Activated CD8-positive, alpha-beta T cell treated with anti-CD3 and anti-CD28 coated beads for 36 hours (primary cell): Measurements from ENCODE around the gene TFAP2E. TPM values are rescaled to one million over a fixed set of nuclear protein-coding genes. Genes with fewer than 3 reads are reported as not detected.

Experiments used
- ATAC-seq: fragments of 200-7000 bp; cut with Tn5 transposase; one replicate; pipeline ENCODE4 v1.10.0; 2021; ENCODE audit warnings: mild to moderate bottlenecking, moderate library complexity
- CTCF ChIA-PET: fragments of 350-600 bp; sonication (Branson Sonifier 250); formaldehyde crosslinking; loops from one replicate; lab custom pipeline; 2021; ENCODE audit warnings: antibody characterized with exemption; lab: Charles Lee
- POLR2A ChIA-PET: fragments of 350-600 bp; sonication (Branson Sonifier 250); formaldehyde crosslinking; loops from one replicate; lab custom pipeline; 2021; ENCODE audit warnings: antibody characterized with exemption; lab: Charles Lee
- DNase-seq: peaks from one replicate; pipeline ENCODE4 v3.0.0-alpha.2; 2020
- H3K27ac Mint-ChIP-seq: one replicate; pipeline ENCODE4 v1.8.0; 2021; ENCODE audit warnings: mild to moderate bottlenecking, mixed read lengths
- H3K27me3 Mint-ChIP-seq: one replicate; pipeline ENCODE4 v1.8.0; 2021; ENCODE audit warnings: mixed read lengths
- H3K36me3 Mint-ChIP-seq: one replicate; pipeline ENCODE4 v1.8.0; 2021; ENCODE audit warnings: low read depth, mixed read lengths
- H3K4me1 Mint-ChIP-seq: one replicate; pipeline ENCODE4 v1.8.0; 2021; ENCODE audit warnings: low read depth, mixed read lengths
- H3K4me3 Mint-ChIP-seq: one replicate; pipeline ENCODE4 v1.8.0; 2021; ENCODE audit warnings: mild to moderate bottlenecking, moderate library complexity, mixed read lengths
- H3K9me3 Mint-ChIP-seq: one replicate; pipeline ENCODE4 v1.8.0; 2021; ENCODE audit warnings: mixed read lengths
- intact Hi-C: fragments of 100-400 bp; cut with micrococcal nuclease; formaldehyde crosslinking; loops from one replicate; pipeline ENCODE4 v1.10.0; 2022
- total RNA-seq, 2 experiments: library from RNA; stranded (reverse); gene quantifications; one replicate each; pipeline ENCODE4 v1.2.3, GENCODE V29; 2021
- TF ChIP-seq, protein P1 (sequence below): fragments of 200-600 bp; IDR thresholded peaks from one replicate; pipeline ENCODE4 v1.8.0; 2022; ENCODE audit warnings: antibody characterized with exemption, mild to moderate bottlenecking

The TFAP2E gene
- total RNA-seq, 2 experiments from 2014 or later: 0.56 to 0.58 TPM

DNA sequence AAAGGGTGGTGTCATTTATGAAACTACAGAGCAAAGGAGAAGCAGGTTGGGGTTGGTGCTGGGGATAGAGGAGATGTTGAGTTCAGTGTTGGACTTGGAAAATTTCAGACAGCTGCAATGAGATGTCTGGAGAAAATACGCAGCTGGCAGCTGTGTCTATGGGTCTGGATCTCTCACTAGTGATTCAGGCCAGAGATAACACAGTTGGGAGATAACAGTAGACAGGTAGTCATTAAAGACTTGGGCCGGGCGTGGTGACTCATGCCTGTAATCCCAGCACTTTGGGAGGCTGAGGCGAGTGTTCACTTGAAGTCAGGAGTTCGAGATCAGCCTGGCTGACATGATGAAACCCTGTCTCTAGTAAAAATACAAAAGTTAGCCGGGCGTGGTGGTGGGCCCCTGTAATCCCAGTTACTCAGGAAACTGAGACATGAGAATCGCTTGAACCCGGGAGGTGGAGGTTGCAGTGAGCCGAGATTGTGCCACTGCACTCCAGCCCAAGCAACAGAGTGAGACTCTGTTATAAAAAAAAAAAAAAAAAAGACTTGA is 2.5 kb upstream of the TFAP2E start:
- intact Hi-C loops: loop anchor here (5.0 kb wide), 1 partner anchor 147 kb away; the partner anchor contains the start of gene C1orf216
- no peak overlapping the region for H3K27ac Mint-ChIP-seq
- H3K9me3 Mint-ChIP-seq: no peaks in the 10 kb centered on the region
- ChIA-PET POLR2A (interaction anchor here (1.1 kb wide), 1 partner anchor 11 kb away, joined by 3 read pairs; no protein-coding TSS in a partner anchor), CTCF (interaction anchor here (1.1 to 2.3 kb wide), 3 partner anchors 157 to 198 kb away, joined by 3 to 13 read pairs (median 3); partner anchors contain the start of gene CLSPN)
- peaks cover 6% of the 10 kb centered on the region for H3K36me3 Mint-ChIP-seq
- DNase-seq: no peak
- no peaks in the 10 kb centered on the region for H3K4me1 Mint-ChIP-seq
- no peak for ATAC-seq
- peaks cover 8% of the 10 kb centered on the region for H3K27me3 Mint-ChIP-seq
- TF ChIP-seq, protein P1, sequence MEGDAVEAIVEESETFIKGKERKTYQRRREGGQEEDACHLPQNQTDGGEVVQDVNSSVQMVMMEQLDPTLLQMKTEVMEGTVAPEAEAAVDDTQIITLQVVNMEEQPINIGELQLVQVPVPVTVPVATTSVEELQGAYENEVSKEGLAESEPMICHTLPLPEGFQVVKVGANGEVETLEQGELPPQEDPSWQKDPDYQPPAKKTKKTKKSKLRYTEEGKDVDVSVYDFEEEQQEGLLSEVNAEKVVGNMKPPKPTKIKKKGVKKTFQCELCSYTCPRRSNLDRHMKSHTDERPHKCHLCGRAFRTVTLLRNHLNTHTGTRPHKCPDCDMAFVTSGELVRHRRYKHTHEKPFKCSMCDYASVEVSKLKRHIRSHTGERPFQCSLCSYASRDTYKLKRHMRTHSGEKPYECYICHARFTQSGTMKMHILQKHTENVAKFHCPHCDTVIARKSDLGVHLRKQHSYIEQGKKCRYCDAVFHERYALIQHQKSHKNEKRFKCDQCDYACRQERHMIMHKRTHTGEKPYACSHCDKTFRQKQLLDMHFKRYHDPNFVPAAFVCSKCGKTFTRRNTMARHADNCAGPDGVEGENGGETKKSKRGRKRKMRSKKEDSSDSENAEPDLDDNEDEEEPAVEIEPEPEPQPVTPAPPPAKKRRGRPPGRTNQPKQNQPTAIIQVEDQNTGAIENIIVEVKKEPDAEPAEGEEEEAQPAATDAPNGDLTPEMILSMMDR: no peak
- no peak overlapping the region for H3K4me3 Mint-ChIP-seq

DNA sequence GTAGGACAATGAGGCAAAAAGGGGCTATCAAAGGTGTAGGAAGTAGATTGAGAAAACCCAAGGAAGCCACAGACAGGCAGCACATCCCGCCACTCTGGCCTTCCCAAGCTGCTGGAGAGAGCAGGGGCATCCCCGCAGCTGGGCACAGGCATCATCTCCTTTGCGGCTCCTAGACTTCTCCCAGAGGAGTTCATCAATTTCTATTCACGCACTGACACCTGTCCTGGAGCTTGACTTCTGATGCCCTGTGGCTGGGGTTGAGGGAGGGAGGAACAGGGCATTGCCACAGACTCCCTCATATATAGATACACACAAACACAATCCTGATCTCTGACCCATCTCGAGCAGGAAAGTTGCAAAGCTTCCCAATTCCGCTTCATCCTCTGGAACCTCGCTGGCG is 1.9 kb upstream of the TFAP2E start:
- DNase-seq (no peak), ATAC-seq (no peak)
- intact Hi-C loops: loop anchor here (5.0 kb wide), 1 partner anchor 146 kb away; the partner anchor contains the start of gene C1orf216
- H3K36me3 Mint-ChIP-seq: peaks cover 6% of the 10 kb centered on the region
- peaks cover 8% of the 10 kb centered on the region for H3K27me3 Mint-ChIP-seq
- no peak overlapping the region for H3K27ac Mint-ChIP-seq
- H3K4me3 Mint-ChIP-seq: no peak overlapping the region
- H3K9me3 Mint-ChIP-seq: no peaks in the 10 kb centered on the region
- TF ChIP-seq, protein P1: no peak
- peaks cover 2% of the 10 kb centered on the region for H3K4me1 Mint-ChIP-seq
- CTCF ChIA-PET: interaction anchor here (0.9 to 3.1 kb wide), 6 partner anchors 34 to 198 kb away, joined by 3 to 22 read pairs (median 6); partner anchors contain the start of gene CLSPN
- POLR2A ChIA-PET: interaction anchor here (1.1 to 1.3 kb wide), 2 partner anchors 12 to 199 kb away, joined by 3 to 6 read pairs; partner anchors contain the start of gene CLSPN

DNA sequence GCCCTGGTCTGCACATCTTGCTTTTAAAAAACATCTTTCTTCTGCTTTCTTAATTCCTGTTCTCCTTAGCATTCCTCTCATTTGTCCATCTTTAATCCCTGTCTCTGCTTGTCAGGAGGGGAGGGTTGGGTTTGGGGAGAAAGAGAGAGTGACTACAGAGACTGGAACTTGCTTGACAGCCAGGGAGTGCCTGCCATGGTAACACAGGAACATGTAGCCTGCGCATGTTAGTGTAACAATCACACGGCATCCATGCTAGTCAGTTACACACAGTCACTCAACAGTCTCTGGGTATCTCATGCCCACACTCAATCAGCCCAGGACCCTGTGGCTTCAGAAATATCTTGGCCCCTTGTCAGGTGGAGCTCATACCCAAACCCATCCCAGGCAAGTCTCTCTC is 818 bp upstream of the TFAP2E start:
- Mint-ChIP-seq H3K27me3 (peaks cover 10% of the 10 kb centered on the region), H3K36me3 (no peaks in the 10 kb centered on the region), H3K27ac (no peak overlapping the region), H3K9me3 (no peaks in the 10 kb centered on the region), H3K4me1 (peaks cover 7% of the 10 kb centered on the region), H3K4me3 (no peak overlapping the region)
- TF ChIP-seq, protein P1: no peak
- ChIA-PET CTCF (interaction anchor here (1.1 to 3.1 kb wide), 6 partner anchors 8 to 204 kb away, joined by 3 to 22 read pairs (median 10); no protein-coding TSS in a partner anchor), POLR2A (interaction anchor here (1.3 to 2.0 kb wide), 2 partner anchors 143 to 198 kb away, joined by 5 to 6 read pairs; partner anchors contain the start of gene CLSPN)
- ATAC-seq: no peak
- intact Hi-C loops: loop anchor here (5.0 kb wide), 1 partner anchor 145 kb away; the partner anchor contains the start of gene C1orf216
- DNase-seq: no peak

DNA sequence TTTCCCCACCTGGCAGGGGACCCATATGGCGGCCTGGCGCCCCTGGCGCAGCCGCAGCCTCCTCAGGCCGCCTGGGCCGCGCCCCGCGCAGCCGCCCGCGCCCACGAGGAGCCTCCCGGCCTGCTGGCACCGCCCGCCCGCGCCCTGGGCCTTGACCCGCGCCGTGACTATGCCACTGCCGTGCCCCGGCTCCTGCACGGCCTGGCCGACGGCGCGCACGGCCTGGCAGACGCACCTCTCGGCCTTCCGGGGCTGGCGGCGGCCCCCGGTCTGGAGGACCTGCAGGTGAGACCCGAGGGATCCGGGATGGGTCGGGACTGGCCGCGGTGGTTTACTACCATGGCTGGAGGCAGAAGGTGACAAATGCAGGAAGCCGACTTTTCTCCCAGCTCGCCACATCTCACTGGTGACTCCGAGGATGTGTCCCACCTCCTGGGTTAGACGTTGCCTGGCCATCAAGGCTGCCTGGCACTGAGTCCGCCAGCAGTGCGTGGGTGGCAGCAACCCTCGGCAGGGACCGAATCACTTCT is 1.1 kb downstream of the TFAP2E start:
- Mint-ChIP-seq H3K9me3 (no peaks in the 10 kb centered on the region), H3K4me3 (no peak overlapping the region), H3K27ac (no peak overlapping the region), H3K36me3 (no peaks in the 10 kb centered on the region), H3K27me3 (peaks cover 10% of the 10 kb centered on the region), H3K4me1 (peaks cover 20% of the 10 kb centered on the region)
- TF ChIP-seq, protein P1: no peak
- DNase-seq (no peak), ATAC-seq (no peak)
- CTCF ChIA-PET: interaction anchor here (2.1 to 3.1 kb wide), 3 partner anchors 10 to 152 kb away, joined by 10 to 22 read pairs (median 14); no protein-coding TSS in a partner anchor
- intact Hi-C loops: loop anchor here (5.0 kb wide), 1 partner anchor 143 kb away; the partner anchor contains the start of gene C1orf216
- POLR2A ChIA-PET: interaction anchor here (0.8 kb wide), 1 partner anchor 154 kb away, joined by 3 read pairs; no protein-coding TSS in a partner anchor
